HG02623 (cell line): Measurements from ENCODE around the gene AKAP8.
"Not testable (repeated sequence)": the region's sequence is repeated elsewhere in the genome, so short reads cannot be mapped to it uniquely, and the experiment has no call there.

ENCODE experiments used
- ATAC-seq: cut with Tn5 transposase; IDR thresholded peaks from one replicate; pipeline ENCODE4 v1.9.1; 2021; ENCODE audit warnings: moderate library complexity; ENCODE audit not compliant: unreplicated experiment

Gene AKAP8

DNA sequence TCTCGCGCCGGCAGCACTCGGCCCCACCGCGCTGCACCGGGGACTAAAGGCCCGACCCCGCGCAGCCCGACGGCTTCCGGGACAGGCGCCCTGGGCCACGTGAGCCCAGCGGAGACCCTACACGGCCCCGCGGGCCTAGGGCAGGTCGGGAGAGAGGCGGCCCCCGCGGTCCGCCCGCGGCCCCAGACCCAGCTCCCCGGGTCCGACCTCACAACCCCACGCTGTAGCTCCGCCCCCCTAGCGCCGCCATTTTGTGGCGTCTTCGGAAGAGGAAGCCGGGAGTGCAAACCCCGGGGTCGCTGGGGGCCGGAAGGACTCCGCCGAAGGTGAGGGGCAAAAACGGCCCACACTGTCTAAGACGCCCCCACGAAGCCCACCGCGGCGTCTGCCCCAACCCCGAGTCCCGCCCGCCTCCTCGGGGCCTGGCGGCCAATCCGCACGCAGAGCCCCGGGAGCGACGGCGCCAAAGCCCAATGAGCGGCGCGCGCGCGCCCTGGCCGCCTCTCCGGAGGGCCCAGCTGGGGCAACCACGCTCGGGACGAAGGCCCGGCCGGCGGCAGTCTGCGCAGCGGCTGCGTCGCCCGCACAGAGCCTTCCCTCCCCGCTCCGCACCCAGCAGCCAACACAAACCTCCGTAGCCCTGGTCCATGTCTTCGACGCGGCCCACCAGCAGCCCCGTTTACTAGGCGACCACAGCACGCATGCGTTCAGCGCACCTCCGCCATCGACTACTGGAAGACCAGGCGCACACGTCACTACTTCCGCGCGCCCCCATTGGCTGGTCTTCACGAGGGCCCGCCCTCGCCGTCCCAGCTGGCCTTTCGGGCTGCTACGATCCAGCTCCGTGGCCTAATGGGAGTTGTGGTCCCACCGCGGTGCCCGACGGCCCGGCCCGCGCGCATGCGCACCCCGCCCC, at the start of gene AKAP8:
Gene AKAP8 (minus strand): TSS at position 705 of the 916 bp plus-strand sequence. CDS start 56 bp downstream, at position 649.
- ATAC-seq: peak; percentile 86

DNA sequence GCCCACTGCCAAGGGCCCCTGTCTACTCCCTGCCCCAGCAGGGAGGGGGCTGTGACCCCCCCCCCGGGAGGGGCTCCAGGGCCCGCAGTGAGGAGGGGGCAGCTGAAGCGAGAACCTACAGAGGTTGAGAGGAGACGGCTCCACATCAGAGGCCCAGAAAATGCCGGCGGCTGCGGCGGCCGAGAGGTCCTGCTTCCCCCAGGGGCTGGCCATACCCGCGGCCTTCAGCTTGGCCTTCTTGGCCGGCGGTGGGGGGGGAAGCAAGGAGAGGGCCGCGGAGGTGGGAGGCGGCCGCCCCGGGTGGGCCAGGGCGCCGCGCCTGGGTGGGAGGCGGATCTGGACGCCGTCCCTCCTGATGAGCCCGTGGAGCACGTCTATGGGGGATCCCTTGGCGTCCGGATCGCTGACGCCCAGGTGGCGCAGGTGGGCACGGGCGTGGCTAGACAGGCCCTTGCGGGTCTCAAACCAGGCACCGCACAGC, 48.4 kb upstream of the AKAP8 start:
- ATAC-seq: no peak

DNA sequence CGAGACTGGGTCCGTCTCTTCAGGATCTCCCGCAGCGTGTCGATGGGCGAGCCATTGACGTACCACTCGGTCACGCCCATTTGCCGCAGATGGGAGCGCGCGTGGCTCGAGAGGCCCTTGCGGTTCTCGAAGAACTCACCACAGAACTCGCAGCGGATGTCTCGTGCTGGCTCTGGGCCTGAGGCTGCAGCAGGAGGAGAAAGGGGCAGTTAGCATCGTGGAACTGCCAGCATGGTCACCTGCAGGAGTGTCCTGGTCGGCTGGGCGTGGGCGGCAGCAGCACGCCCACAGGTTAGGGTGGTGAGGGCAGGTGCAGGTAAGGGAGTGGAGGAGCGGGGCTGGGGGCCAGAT, 47.7 kb upstream of the AKAP8 start:
- ATAC-seq: no peak

DNA sequence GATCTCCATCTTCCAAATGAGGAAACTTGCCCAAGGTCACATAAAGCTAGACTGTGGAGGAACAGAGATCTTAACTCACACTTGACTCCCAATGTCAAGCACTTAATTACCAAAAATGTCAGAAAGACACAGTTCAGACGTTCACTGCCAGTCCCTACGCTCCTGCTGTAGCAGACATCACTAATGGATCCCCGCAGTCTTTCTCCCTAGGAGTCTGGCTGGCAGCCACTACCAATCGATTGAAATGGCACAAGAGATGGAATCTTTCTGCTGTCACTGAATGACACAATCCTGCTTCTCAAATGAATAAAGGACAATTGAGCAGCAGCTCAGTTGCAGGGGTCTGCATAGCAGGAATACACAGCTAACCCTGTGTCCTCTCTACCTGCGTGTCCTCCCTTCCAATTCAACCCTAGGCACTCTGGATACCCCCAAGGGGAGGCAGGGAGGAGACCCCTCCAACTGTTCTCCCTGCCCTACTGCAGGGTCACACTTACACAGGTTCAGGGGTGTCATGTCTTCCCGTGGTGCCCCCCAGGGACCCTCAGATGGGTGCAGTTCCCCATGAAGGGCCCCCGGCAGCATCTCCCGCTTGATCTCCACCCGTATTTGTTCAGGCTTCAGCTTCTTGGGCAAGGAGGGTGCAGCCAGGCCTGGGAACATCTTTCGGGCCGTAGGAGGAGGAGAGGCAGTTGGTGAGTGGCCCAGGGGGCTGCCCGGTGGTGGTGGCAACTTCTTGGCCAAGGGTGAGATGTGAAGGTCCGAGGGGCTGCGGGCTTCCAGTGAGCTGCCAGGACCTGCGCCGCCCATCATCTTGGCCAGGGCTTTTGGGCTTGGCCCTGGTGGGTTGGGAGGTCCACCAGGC, 47.1 kb upstream of the AKAP8 start:
- no peak for ATAC-seq

DNA sequence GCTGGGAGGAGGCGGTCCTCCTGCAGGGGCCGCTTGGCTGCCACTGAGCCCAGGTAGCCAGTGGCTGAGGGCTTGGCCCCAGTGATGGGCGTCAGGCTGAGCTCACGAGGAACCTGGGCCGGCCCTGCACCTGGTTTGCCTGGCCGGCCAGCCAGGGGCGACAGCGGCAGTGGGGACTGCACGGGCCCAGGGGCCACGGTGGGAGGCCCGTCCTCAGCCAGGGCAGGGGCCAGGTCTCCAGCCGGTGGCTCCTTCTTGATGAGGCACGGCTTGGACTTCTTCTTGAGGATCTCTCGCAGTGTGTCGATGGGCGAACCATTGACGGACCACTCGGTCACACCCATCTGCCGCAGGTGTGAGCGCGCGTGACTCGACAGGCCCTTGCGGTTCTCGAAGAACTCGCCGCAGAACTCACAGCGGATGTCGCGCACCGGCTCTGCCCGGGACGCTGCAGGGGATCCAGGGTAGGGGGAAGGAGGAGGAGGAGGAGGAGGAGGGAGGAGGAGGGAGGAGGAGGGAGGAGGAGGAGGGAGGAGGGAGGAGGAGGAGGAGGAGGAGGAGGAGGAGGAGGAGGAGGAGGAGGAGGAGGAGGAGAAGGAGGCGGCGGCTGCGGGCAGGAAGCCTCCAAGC, 45.8 kb upstream of the AKAP8 start:
- no peak for ATAC-seq

DNA sequence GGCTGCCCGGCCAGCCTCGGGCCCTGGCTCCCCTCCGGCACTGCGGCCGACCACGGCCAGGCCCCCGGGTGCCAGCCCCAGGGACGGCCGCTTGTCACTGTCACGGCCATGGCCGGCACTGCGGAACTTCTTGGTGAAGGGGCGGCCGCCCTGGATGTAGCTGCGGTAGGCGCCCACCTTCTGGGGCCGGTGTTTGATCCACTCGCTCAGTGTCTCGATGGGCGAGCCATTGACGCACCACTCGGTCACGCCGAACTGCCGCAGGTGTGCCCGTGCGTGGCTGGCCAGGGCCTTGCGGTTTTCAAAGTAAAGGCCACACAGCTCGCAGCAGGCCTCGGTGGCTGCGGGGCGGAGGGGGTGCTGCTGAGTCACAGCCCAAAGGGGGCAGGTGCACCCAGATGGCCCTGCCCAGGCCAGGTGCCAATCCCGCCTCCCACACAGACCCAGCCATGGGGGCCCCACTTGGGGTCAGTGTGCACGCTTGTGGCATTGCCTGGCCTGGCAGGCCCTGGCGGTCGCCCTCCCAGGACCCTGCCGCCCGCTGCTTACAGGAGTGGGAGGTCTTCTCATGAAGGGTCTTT, 45.2 kb upstream of the AKAP8 start:
- no peak for ATAC-seq

DNA sequence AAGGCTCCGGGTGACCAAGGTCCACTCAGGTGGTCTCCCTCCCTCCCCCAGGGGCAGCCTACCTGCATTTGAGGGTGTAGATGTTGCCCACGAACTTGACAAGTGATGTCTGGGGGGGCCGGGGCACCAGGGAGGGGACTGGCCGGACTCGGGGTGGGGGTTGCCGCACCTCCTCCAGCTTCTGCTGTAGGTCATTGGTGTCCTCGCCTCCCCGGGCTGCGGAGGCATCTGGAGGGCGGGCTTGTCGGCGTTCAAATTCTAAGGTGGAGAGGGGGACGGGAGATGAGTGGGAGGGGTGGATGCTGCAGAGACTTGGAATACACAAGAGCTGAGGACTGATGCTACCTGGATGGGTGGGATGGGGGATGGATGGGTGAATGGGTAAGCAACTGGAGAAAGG, 44.5 kb upstream of the AKAP8 start:
- no peak for ATAC-seq

DNA sequence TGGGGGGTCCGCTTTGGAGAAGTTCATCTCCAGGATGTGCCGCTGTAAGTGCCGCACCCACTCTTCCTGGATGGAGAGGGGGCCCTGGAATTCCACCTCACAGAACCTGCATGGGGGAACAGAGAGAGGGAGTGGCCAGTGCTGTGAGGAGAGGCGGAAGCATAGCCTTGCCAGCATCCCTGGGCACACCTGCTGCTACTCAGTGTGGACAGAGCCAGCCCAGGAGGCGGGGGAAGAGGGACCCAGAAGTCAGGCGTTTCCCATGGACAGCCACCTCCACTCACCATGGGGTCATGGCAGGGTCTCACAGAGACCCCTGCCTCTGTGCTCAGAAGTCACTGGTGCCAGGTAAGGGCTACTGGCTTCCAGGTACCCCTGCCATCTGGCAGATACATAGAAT, 43.5 kb upstream of the AKAP8 start:
- ATAC-seq: no peak

DNA sequence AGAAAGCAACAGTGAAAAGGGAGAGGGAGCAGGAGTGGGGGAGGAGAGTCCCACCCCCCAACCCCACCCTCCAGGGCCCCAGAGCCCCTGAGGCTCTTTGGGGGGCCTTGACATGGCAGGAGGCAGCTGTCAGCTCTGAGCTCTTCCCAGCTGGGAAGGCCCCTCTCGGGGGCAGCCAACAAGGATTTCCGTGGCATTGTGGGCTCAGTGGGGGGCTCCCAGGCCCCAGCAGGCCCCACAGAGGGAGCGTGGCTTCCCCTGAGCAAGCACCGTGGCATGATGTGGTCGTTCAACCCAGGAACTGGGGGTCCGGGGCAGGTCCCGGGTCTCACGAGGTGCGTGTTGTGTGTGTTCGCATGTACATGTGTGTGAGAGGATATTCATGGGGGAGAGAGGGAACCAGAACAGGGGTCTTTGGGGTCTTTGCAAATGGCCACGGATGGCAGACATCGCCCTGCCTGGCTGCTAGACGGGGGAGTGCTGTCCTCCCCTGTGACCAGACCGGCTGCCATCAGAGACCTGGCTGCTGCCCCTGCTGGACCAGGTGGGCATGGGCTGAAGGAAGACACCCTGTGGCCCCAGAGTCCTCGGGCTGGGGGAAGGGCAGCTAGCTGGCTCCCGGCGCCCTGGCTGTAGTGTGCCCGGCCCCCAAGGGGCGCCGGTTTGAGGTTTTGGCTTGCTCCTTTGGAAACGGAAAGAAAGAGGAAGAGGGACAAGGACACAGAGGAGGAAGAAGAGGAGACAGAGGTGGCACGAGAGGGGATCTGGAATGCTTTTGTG, 42.9 kb upstream of the AKAP8 start:
- no peak for ATAC-seq

DNA sequence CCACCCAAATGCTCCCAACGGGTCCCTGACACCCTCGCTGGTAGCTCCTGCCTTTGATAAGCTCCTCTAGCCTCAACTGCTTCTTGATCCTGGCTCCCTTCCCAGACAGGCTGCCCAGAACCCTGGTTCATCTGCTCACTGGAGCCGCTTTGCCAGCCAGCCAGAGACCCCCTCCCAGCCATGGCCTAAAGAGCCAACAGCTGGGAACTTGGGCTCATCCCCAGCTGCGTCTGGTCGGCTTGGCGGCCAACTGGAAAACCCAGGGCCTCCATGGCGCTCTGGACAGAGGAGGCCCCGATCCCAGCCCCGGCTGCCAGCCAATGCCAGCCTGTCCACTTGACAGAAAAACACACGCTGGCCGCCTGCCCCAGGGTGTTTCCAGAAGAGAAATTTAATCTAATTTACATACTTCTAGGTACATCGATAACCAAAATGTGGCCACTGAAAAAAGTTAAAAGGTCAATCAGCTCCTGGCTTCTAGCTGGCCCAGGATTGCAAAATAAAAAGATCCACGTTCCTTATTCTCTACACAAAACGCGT, 42.2 kb upstream of the AKAP8 start:
- no peak for ATAC-seq

DNA sequence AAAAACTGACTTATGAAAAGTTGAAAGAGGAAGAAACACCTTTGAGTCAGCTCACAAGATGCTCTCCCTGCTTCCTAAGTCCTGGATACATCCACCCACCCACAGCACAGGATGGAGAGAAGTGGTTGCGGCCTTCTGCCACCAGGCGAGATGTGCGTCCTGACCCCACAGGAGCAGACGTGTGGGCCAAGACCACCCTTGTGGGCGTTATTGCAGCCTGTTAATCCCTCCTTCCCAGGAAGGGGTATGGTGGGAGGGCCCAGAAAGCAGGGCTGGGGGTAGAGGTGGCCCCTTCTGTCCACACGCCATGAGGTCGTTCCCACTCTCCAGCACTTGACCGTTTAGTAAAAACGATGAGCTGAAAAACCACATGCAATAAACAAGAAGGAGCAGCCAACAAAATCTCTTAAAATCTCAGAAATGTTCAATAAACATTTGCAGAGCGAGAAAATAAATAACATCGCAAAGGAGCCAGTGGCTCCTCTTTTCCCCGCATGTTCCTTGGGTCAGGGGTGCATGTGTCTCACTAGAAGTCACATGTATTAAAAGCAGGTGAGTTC, 41.6 kb upstream of the AKAP8 start:
- ATAC-seq: no peak

DNA sequence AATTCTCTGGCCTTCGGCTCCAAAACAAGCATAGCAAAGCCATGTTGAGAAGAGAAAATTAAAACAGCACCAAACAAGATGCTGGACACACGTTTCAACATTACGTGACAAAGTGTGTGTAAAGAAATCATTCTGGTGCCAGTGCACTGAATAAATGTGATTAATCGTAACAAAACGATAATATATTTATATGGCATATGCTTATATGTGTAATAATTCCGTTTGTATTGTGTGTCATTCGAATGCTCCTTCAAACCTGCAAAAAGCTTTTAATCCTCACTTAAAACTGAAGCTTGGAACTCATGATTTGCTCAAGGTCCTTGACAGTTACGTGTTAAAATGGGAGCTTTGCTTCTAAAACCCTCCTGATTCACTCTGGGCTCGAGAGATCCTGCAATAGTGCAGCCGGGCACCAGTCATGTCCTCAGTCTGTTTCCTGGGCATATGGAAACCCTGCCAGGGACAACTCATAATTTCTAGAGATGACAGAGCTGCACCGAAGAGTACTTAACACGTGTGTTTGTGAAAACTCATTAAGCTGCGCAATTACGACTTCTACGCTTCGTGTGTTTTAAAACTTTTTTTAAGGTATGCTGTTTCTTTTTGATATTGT, 39.9 kb upstream of the AKAP8 start:
- no peak for ATAC-seq

DNA sequence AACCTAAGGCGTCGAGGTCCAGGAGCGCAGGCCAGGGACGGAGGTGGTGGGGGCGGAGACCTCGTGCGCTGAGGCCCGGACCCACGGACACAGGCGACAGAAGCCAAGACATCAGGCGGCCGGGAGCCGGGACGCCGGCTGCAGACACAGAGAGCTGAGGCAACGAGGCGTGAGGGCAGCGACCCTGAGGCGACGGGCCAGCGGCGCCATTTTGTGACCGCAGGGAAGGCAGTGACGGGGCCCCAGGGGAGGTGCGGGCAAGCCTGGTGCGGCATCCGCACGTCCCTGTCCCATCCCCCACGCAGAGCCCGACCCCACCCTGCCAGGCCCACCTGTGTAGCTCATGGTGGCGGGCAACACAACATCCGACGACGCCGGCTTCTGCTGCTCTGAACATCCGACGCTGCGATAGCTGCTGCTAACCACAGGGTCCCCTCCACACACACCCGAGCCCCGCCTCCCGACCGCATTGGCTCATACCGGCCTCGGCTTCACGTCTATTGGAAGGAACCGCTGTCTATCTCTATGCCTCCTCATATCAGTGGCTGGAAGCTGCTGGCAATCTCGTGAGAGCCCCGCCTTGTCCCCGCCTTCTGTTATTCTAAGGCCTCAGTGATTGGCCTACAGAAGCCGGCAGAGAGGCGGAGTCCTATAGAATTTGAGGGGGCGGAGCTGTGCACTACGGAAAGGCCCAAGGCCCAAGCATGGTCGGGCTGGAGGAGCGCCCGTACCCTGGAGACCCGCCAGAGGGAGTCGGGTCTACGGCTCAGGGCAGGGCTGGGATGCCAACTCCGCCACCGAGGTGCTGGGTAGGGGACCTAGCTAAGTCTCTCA, 39.2 kb upstream of the AKAP8 start, which contains the start of gene AKAP8L:
Gene AKAP8L (minus strand): TSS at position 410 of the 834 bp plus-strand sequence. CDS start 65 bp downstream, at position 345.
- ATAC-seq: peak; percentile 93

DNA sequence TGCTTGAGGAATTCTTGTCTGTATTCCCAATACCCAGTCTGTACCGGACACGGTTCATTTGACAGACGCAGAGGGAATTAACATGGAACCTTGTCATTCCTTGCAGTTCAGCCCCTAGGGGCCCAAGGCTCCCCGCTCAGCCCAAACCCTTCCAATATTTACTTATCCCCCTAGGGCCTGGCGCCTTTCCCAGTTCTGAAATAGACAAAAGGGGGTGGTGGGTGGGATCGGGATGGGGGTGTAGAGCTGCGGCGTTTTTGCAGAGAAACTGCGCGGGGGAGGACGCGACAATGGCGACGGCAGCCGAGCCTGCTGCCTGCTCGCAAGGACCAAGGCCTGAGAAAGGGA, 38.6 kb upstream of the AKAP8 start:
- ATAC-seq: no peak

DNA sequence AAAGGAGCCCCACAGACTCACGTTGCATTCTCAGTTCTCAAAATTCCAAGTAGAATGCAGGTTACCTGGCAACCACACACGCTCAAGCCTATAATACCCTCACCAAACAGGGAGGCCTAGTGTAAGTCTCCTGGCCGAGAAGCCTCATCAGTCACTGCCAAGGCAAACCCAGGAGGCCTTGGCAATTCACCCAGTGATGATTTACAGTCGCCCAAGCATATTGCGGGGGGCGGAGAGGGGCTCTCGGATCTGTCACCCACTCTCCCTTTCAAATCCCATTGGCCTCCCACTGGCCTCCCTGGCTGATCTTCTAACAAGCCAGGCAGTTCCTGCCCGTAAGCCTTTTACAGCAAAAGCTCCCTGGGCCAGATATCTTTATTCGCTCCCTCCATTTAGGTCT, 38.1 kb upstream of the AKAP8 start:
- no peak for ATAC-seq

DNA sequence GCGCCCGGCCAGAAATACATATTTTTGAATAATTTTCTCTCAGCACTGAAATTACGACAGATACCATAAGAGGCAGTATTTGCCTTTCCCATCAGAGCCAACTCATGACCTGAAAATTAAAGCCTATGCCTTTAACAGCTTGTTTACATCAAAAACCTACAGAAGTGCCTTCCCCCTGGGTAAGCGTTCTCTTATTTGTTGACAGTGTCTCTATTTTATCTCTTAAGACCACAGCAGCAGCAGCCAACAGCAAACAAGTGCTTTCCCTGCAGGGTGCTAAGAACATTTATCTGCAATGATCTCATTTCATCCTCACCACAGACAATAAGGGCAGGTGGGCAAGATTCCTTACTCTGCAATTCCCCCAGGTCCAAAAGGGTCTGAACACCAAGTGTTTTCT, 33.2 kb upstream of the AKAP8 start:
- ATAC-seq: no peak

DNA sequence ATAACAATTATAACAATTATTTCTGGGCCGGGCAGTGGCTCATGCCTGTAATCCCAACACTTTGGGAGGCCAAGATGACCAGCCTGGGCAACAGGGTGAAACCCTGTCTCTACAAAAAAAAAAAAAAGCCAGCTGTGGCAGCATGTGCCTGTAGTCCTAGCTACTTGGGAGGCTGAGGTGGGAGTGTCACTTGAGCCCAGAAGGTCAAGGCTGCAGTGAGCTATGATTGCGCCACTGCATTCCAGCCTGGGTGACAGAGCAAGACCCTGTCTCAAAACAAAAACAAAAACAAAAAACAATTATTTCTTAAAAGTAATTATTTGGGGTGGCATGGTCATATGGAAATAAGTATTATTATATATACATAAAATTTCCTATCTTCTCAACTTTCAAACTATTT, 31.8 kb upstream of the AKAP8 start:
- ATAC-seq: not testable (repeated sequence)

DNA sequence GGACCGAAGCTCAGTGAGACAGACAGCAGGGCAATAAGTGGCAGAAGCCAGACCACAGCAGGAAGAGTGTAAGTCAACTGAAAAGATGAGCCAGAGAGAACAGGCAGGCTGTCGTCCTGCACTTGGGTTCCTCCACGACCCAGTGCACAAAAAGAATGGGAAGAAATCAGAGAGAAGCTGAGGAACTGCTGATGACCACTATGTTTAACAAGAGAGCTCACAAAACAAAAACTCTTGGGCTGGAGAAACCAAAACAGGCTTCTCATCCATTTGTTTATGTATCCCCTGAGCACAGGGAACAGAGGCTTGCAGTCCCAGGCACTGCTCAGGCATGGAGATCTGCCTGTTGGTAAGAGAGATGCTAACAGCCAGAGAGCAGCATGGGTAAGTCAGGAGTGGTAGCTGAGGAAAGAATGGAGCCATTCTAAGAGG, 25.2 kb upstream of the AKAP8 start:
- no peak for ATAC-seq
